Heart left ventricle (tissue), 16 donors: ENCODE results near the gene RALGAPA1. TPM values are rescaled to one million over a fixed set of nuclear protein-coding genes. Genes with fewer than 3 reads are reported as not detected.
A peak's percentile ranks its signal among the peaks of the same experiment; 100 is the strongest.

ENCODE experiments used
- ATAC-seq, 4 donors: fragments of 200-7000 bp; cut with Tn5 transposase; one replicate each; pipeline ENCODE4 v1.9.1; 2020 to 2022; ENCODE audit warnings: moderate library complexity in 4 of 4, mild to moderate bottlenecking in 3 of 4, moderate number of reproducible peaks in 1 of 4
- DNase-seq, 5 donors: peaks; one replicate each; pipeline ENCODE4 v3.0.0-alpha.2; 2020
- H3K27ac ChIP-seq, 12 donors: fragments of 200-600 bp; sonication (generic) in 4 of 12; one replicate each; pipeline versions ENCODE4 v1.5.0 to v1.8.0; 2016 to 2022; ENCODE audit warnings: mild to moderate bottlenecking in 2 of 12
- H3K27me3 ChIP-seq, 9 donors: fragments of 200-600 bp; sonication (generic) in 2 of 9; one replicate each; pipeline versions ENCODE4 v1.5.1 to v1.8.0; 2016 to 2022; ENCODE audit warnings: mild to moderate bottlenecking in 3 of 9
- H3K36me3 ChIP-seq, 9 donors: fragments of 200-600 bp; sonication (generic) in 2 of 9; one replicate each; pipeline versions ENCODE4 v1.5.0 to v1.8.0; 2018 to 2022; ENCODE audit warnings: mild to moderate bottlenecking in 2 of 9
- H3K4me1 ChIP-seq, 12 donors: fragments of 200-600 bp; sonication (generic) in 4 of 12; one replicate each; pipeline versions ENCODE4 v1.5.0 to v1.8.0; 2016 to 2022; ENCODE audit warnings: mild to moderate bottlenecking in 3 of 12
- H3K4me3 ChIP-seq, 12 donors: fragments of 200-600 bp; sonication (generic) in 4 of 12; one replicate each; pipeline versions ENCODE4 v1.5.0 to v1.8.0; 2017 to 2022; ENCODE audit warnings: mild to moderate bottlenecking in 9 of 12, moderate library complexity in 4 of 12
- H3K9me3 ChIP-seq, 12 donors: fragments of 200-600 bp; sonication (generic) in 4 of 12; one replicate each; pipeline versions ENCODE4 v1.5.0 to v1.8.0; 2016 to 2022; ENCODE audit warnings: mild to moderate bottlenecking in 1 of 12
- CTCF ChIP-seq, 12 donors: fragments of 200-600 bp; sonication (generic) in 4 of 12; IDR thresholded peaks; one replicate each; pipeline versions ENCODE4 v1.5.0 to v1.8.0; 2018 to 2022; ENCODE audit warnings: antibody characterized with exemption in 12 of 12, mild to moderate bottlenecking in 5 of 12
- POLR2A ChIP-seq, 2 donors: fragments of 450-650 bp; IDR thresholded peaks; one replicate each; pipeline ENCODE4 v1.6.1; 2017; ENCODE audit warnings: antibody characterized with exemption in 2 of 2, mild to moderate bottlenecking in 2 of 2, moderate library complexity in 2 of 2
- WGBS, 4 donors: extraction: QIAGEN DNeasy Blood & Tissue Kit in 2 of 4; methylation state at CpG; one replicate each; pipeline versions ENCODE4 v1.1.5 to v1.1.7; 2013 to 2018; 5-methylcytosine and 5-hydroxymethylcytosine counted together
- intact Hi-C, 10 donors: fragments of 100-400 bp; cut with DNase I; formaldehyde crosslinking; loops; one replicate each; pipeline versions ENCODE4 v1.11.1 to v1.14.2; 2022
- polyA plus RNA-seq, 2 donors: library from polyadenylated mRNA; stranded (reverse); fragments of 200-250 nt; gene quantifications; one replicate each; pipeline ENCODE4 v1.2.3, GENCODE V29; 2013
- total RNA-seq, 9 donors: library from RNA; depleted of rRNA in 2 of 9; stranded (reverse); fragments of >200 nt in 2 of 9; fragmentation: NEBNext Ultra II Directional in 3 of 9; extraction: Animal tissue kit (Norgen Biotek cat#: 25700) in 3 of 9; gene quantifications; one replicate each; pipeline versions ENCODE4 v1.1.0 to v1.2.4, GENCODE V29; 2016 to 2023
- donor health status: ischemic (EF 13 %, LVEDD 7.1; RV severe dilation, severe dysfunction).
- donor health status: healthy with polysubstance abuse.
- donor health status: DM: no; HTN: yes; CAD: no.
- donor health status: DM: no; HTN: no; CAD: no.
- donor health status: ischemic (EF 25% LVEDD 6.9; RV normal size, moderate dysfunction).
- donor health status: ischemic (EF 25% LVEDD 5.7; RV mildly dilated, moderate dysfunction).
- donor health status: healthy.
- donor health status: DM: yes; HTN: yes; CAD: no.
- donor health status: ischemic (EF 35%, LVEDD 5.7; RV mildly dilated, moderate dysfunction).
- donor health status: nonischemic (EF 11% LVEDD 7.7; RV severe dilation, severe dysfunction).
- donor health status: DM: yes; HTN: yes; CAD: no.
- donor health status: PGD.
- donor health status: ischemic (EF 29% LVEDD 5.4; RV normal size, mild dysfunction).
- donor health status: nonischemic (EF 23%, LVEDD 6.1; RV moderate dilation, normal function).

Gene RALGAPA1
- total and polyA plus RNA-seq, 11 donors, result 9.9 to 43.0 (median 27.8) TPM

DNA sequence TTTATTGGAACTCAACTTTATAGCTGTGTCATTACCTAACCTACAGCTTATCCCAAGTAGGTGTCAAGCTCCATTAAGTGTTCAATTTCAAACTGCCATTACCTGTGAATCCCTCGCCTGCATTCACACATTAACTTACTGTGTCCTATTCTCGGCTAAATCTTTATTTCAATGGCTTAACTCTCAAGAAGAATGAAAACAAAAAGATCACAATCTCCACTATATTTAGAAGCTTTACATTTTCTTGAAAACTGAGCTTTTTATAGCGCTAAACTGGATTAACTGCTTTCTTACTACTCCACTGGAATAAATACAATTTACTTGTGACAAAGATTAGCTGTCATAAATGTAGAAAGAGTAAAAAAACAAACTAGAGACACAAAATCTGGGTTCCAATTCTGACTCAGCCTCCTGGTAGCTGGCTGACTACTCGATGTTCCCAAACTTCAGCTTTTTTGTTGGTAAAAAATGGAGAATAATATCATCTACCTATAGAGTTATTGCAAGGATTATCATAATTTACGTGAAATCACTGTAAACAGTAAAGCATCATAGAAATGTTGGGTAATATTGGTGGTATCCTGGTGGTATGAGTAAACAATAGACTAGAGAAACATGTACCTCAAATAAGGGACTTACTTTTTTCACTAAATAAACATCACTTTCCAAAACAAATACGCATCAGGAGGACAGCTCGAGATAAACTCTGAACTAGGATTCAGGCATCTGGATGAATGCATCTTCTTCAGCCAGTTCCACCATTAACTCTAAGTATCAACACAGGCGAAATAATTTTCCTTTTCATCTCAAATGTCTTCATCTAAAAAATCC is 1.7 kb downstream of the RALGAPA1 start:
- intact Hi-C loops, result loop anchor here in 1 of 10 donors (5.0 kb wide), 1 partner anchor 685 kb away; the partner anchor contains the start of genes PPP2R3C and PRORP
- Histone ChIP-seq H3K27me3 (no peaks in the 10 kb centered on the region), H3K4me3 (peak overlapping the region in 10 of 12 donors; percentile 67 to 91 (median 79)), H3K36me3 (peaks cover 0 to 9% (median 0%) of the 10 kb centered on the region in 9 donors), H3K9me3 (no peaks in the 10 kb centered on the region), H3K4me1 (peaks cover 0 to 40% (median 17%) of the 10 kb centered on the region in 12 donors), H3K27ac (peak overlapping the region in 2 of 12 donors; percentile 89 to 91)
- ATAC-seq (no peak), DNase-seq (no peak)
- no peak for TF ChIP-seq POLR2A (IDR thresholded peaks at IDR 0.05)
- TF ChIP-seq CTCF (IDR thresholded peaks at IDR 0.05), result no peak
- WGBS, 4 donors, result 68 to 74% (median 71%) methylated on average over 8 of the region's 8 CpGs

- no peak for DNase-seq
- Histone ChIP-seq H3K9me3 (no peaks in the 10 kb centered on the region), H3K27ac (no peak overlapping the region), H3K36me3 (peaks cover 0 to 9% (median 0%) of the 10 kb centered on the region in 9 donors), H3K27me3 (no peaks in the 10 kb centered on the region), H3K4me1 (peaks cover 0 to 41% (median 17%) of the 10 kb centered on the region in 12 donors), H3K4me3 (peak overlapping the region in 1 of 12 donors; percentile 79)
- WGBS, 4 donors, result 85 to 94% (median 90%) methylated on average over 2 of the region's 2 CpGs
- TF ChIP-seq CTCF (IDR thresholded peaks at IDR 0.05) (no peak), POLR2A (IDR thresholded peaks at IDR 0.05) (no peak)
- ATAC-seq, result no peak
- intact Hi-C loops, result loop anchor here in 1 of 10 donors (5.0 kb wide), 1 partner anchor 684 kb away; the partner anchor contains the start of genes PPP2R3C and PRORP
These were observed 2.8 kb downstream of the RALGAPA1 start for GRCh38 chr14:35806006-35806907.

DNA sequence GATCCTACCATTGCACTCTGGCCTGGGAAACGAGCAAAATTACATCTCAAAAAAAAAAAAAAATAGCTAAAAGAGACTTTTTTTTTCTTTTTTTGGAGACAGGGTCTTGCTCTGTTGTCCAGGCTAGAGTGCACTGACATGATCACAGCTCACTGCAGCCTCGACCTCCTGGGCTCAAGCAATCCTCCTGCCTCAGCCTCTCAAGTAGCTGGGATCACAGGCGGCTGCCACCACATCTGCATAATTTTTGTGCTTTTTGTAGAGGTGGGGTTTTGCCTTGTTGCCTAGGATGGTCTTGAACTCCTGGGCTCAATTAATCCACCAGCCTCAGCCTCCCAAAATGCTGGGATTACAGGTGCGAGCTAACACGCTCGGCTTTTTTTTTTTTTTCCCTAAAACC is 11.3 kb downstream of the RALGAPA1 start:
- Histone ChIP-seq H3K36me3 (no peaks in the 10 kb centered on the region), H3K9me3 (no peaks in the 10 kb centered on the region), H3K27me3 (no peaks in the 10 kb centered on the region), H3K4me3 (no peak overlapping the region), H3K4me1 (peaks cover 0 to 19% (median 2%) of the 10 kb centered on the region in 12 donors), H3K27ac (no peak overlapping the region)
- intact Hi-C loops, result no loop called here
- no peak for TF ChIP-seq POLR2A (IDR thresholded peaks at IDR 0.05)
- TF ChIP-seq CTCF (IDR thresholded peaks at IDR 0.05), result no peak
- DNase-seq (no peak), ATAC-seq (no peak)
- WGBS, 4 donors, result 94 to 98% (median 96%) methylated on average over 6 of the region's 6 CpGs
